ENCODE data around the gene GABRR3.

DNA sequence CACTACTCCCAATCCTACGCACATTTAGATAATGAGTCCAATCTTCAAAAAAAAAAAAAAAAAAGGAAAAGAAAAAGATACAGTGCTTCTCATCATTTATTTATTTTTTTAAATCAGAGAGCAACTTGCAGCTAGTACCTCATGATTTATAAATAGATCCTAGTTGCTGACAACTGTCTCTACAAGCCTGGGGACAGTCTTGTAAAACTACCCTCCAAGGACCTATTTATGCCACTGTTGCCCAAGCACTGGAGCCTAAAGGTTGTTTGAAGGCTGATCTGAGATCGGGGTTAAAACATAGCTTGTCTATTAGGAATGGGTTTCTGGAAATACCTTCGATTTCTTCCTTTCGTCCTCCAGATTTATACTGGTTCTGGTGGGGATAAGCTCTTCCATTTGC is 14.7 kb downstream of the GABRR3 start:
- TF ChIP-seq, protein P1, sequence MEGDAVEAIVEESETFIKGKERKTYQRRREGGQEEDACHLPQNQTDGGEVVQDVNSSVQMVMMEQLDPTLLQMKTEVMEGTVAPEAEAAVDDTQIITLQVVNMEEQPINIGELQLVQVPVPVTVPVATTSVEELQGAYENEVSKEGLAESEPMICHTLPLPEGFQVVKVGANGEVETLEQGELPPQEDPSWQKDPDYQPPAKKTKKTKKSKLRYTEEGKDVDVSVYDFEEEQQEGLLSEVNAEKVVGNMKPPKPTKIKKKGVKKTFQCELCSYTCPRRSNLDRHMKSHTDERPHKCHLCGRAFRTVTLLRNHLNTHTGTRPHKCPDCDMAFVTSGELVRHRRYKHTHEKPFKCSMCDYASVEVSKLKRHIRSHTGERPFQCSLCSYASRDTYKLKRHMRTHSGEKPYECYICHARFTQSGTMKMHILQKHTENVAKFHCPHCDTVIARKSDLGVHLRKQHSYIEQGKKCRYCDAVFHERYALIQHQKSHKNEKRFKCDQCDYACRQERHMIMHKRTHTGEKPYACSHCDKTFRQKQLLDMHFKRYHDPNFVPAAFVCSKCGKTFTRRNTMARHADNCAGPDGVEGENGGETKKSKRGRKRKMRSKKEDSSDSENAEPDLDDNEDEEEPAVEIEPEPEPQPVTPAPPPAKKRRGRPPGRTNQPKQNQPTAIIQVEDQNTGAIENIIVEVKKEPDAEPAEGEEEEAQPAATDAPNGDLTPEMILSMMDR (IDR thresholded peaks at IDR 0.05; ENCODE audit: low read length), result no peak
- no peak for TF ChIP-seq EZH2phosphoT487 (IDR thresholded peaks at IDR 0.05; ENCODE audit: low read length)

Measured in MM.1S (cell line).